ENCODE measurements around the gene LAD1.

LAD1 gene

DNA sequence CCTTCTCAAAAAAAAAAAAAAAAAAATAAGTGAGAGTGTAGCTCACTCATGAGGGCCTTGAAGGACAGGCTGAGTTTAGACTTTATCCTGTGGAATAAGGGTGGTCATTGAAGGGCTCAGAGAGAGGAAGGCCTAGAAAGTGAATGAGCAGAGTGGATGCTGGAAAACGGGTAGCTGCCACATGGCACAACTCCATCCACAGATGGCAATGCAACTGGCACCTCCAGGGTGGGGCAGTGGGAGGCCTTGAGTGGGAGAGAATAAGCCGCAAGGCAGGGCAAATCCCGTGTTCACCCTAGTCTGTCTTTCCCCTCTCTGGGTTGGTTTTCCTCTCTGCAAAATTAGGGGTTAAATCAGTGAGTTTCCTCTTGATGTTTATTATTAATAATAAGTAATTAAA is 19.3 kb upstream of the LAD1 start:
- DNase-seq, result no peak

- DNase-seq, result no peak
Measured at GRCh38 chr1:201414051-201414738, 15.1 kb upstream of the LAD1 start.

DNA sequence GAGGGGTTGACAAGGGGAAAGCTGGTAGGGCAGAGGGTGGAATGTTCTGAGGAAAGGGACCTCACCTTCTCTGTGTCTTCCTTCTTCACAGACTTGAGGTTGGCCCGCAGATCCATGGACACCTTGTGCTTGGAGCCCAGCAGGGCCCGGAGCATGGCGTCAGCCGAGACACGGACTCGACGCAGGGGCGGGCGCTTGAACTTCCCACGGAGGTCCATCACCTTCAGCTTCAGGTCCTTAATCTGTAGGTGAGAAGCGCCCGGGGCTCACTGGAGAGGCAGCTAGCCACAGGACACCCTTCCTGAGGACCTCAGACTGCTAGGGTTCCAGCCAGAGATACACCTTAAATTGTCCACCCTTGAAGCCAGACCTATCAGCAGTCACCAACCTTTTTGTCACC is 12.2 kb upstream of the LAD1 start:
- no peak for DNase-seq

- no peak for DNase-seq
Measured at GRCh38 chr1:201409440-201409839, 10.3 kb upstream of the LAD1 start.

DNA sequence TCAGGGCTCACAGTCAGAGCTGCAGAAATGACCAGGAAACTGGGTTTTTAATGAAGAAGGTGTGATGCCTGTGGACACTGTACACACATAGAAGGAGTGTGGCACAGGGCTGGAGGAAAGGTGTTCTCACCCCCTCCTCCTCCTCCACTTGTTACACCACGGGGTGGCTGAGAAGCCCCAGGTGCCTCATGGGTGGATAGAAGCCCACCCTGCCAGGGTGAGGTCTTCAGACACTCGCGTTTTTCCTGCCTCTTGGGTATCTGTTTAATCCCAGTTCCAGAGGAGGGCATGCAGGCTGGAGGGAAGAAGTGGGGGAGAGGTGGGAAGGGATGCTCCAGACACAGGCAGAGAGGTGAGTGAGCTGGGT is 9.7 kb upstream of the LAD1 start:
- DNase-seq, result no peak

- peak; percentile 68 for DNase-seq
Measured at GRCh38 chr1:201408176-201408833, 9.2 kb upstream of the LAD1 start.

GRCh38 chr1:201406831-201407406 is 7.8 kb upstream of the LAD1 start:
- DNase-seq, result no peak

GRCh38 chr1:201405484-201405831 is 6.3 kb upstream of the LAD1 start:
- no peak for DNase-seq

GRCh38 chr1:201404722-201405483 is 5.8 kb upstream of the LAD1 start:
- no peak for DNase-seq

DNA sequence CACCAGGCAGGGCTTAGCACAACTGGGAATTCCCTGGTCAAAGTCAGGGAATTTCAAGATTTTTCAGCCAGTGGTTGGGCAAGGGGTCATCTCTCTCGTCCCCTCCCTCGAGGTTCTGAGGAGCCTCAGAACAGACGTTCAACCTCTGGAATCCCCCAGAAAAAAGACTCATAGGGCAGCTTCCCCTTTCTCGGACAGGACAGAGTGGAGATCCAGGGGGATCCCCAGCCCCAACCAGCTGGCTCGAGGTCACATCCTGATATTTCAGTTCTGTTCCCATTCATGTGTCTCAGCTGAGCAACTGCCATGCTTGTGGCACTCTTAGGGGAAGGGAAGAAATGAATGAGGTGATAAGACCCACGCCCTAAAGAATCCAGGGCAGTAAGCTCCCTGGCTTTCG is 4.9 kb upstream of the LAD1 start:
- no peak for DNase-seq

DNA sequence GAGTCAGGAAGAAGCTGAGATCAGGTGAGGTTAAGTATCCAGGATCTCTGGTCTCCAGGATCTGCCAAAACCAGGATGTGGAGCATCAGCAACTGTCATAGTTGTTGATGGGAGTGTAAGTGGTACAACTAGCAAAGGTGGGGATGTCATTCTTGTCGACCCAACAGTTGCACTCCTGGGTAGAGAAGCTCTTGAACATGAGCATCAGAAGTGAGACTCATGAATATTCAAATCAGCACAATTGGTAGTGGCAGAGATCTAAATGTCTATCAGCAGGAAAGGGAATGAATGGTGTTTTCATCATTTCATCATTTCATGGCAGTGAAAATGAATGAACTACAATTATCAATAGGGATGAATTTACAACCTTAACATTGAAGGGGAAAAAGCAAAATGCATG is 4.2 kb upstream of the LAD1 start:
- no peak for DNase-seq

DNA sequence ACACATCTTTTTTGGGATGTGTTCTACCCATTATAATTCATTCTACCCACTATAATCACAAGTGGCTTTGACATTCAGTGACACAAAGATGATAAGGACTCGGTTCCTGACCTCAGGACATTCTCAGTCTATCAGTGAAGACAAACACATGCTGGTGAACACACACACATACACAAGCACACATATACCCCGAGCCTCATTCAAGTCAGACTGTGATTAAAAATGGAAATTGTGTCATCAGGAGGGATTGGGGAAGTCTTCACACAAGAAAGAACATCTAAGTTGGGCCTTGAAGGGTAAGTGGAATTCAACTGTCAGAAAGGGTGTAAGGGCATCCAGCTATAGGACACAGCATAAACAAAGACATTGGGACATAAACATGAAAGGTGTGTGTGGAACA is 2.6 kb upstream of the LAD1 start:
- no peak for DNase-seq

GRCh38 chr1:201400852-201401230 is 1.7 kb upstream of the LAD1 start:
- no peak for DNase-seq

DNA sequence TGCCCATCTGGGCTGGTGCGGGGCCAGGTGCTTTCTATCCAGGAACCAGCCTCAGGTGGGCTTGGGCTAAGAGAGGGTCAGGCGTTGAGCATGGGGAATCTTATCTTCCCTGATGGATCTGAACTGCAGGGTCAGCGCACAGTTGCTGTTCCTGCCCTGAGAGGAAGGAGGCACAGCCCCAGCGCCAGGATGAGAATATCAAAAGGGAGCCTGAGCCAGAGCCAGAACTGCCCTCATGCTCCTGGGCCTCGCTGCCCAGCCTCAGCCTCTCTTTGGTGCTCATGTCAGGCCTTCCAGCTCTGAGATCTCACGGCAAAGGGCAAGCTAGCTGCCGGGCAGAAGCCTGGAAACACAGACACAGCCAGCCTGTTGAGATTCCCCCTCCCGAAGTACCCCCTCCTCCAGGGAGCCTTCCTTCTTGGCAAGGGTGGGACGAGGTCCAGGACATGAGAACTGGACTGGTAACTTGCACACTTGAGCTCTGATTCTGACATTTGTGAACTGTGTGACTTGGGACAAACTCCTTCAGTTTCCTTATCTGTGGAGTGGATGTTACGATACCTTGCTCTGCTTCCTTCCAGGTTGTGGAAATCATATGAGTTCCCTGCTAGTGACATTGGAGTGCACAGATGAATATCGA is 1.2 kb upstream of the LAD1 start:
- DNase-seq, result no peak

- no peak for DNase-seq
Measured at GRCh38 chr1:201399352-201400126, 415 bp upstream of the LAD1 start.

DNA sequence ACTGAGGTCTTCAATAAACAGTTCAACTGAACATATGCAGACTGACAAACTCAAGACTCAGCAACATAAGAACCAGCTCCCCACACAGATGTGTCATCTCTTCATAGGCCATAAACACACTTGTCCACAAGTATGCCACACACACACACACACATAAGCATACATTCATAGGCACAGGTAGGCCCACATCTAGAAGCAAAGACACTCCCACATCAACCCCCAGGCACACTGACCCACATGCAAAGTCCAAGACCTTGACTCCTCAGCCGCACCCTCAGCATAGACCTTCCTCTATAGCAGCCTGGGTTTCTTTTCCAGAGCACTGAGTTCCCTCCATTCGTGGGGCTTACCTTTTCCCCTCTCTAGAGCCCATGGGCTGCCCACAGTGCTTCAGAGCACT is 1.4 kb downstream of the LAD1 start:
- DNase-seq, result no peak

GRCh38 chr1:201396861-201397464 is 2.2 kb downstream of the LAD1 start:
- no peak for DNase-seq

GRCh38 chr1:201395936-201396335 is 3.2 kb downstream of the LAD1 start:
- DNase-seq, result no peak

GRCh38 chr1:201394591-201394990 is 4.5 kb downstream of the LAD1 start:
- no peak for DNase-seq

GRCh38 chr1:201393076-201393475 is 6.0 kb downstream of the LAD1 start:
- no peak for DNase-seq

DNA sequence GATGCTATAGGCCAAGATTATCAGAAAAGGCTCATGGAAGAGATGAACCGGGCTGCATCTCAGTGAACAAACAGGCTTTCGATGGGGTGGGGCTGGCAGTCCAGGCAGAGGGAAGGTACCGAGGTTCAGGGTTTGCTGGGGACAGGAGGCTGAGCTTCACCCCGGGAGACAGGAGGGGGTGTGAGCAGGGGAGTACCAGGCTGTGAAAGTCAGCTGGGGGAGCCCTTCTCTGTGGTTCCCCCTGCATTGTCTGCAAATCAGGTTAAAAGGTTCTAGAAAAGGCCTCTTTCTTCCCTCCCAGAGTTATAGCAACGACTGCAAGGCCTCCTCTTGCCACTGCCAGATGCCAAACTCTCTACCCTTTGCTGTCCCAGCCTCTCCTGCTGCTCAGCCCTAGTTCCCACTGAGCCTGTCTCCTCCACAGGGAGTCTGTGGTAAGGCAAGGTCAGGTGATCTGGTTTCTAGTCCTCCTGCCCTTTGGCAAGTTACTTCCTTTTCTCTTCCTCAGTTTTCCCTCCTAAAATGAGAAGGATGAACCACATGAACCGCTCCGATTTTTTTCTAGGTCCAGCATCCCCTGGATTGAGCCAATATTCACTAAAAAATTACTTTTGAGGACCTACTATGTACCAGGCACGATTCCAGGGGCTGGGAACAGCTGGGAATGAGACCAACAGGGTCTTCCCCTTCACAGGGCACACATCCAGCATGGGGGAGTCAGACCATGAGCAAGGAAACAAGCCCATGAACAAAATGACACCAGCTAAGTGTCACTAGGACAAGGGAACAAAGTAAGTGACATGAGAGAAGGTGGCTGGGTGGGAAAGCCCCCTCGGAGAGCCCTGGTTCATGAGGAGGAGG is 7.2 kb downstream of the LAD1 start:
- no peak for DNase-seq
